ENCODE measurements around the gene CCDC171. TPM values are rescaled to one million over a fixed set of nuclear protein-coding genes. Genes with fewer than 3 reads are reported as not detected.
"Not testable (repeated sequence)": the region's sequence is repeated elsewhere in the genome, so short reads cannot be mapped to it uniquely, and the experiment has no call there.

Gene CCDC171
- polyA plus RNA-seq, 1 experiment: 0.81 TPM

DNA sequence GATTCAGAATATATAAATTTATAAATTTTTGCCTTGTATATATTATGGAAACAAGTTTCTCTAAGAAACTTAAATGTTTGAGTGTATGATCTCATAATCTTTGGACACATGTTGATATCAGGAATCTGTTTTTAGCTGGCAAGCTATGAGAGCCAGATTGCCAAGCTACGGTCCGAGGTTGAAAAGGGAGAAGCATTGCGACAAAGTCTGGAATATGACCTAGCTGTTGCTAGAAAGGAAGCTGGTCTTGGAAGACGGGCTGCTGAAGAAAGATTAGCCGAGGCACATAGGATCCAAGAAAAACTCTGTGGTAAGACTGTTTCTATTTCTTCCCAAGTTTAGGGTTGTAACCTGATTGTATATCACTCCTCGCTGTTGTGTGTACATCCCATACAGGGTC is 25.9 kb downstream of the CCDC171 start:
- DNase-seq (ENCODE audit: low read depth, low spot score): peak; percentile 59
- Histone ChIP-seq H3K27me3 (ENCODE audit: control insufficient read depth, insufficient read depth, low read length) (no peaks in the 10 kb centered on the region), H3K27ac (ENCODE audit: low read depth, low read length) (no peak overlapping the region), H3K9me3 (ENCODE audit: control insufficient read depth, insufficient read depth, low read length) (no peaks in the 10 kb centered on the region), H3K4me3 (ENCODE audit: low read depth, low read length) (no peak overlapping the region)
- TF ChIP-seq, protein P1, sequence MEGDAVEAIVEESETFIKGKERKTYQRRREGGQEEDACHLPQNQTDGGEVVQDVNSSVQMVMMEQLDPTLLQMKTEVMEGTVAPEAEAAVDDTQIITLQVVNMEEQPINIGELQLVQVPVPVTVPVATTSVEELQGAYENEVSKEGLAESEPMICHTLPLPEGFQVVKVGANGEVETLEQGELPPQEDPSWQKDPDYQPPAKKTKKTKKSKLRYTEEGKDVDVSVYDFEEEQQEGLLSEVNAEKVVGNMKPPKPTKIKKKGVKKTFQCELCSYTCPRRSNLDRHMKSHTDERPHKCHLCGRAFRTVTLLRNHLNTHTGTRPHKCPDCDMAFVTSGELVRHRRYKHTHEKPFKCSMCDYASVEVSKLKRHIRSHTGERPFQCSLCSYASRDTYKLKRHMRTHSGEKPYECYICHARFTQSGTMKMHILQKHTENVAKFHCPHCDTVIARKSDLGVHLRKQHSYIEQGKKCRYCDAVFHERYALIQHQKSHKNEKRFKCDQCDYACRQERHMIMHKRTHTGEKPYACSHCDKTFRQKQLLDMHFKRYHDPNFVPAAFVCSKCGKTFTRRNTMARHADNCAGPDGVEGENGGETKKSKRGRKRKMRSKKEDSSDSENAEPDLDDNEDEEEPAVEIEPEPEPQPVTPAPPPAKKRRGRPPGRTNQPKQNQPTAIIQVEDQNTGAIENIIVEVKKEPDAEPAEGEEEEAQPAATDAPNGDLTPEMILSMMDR (IDR thresholded peaks at IDR 0.05; ENCODE audit: low read depth, low read length): no peak
- POLR2A ChIA-PET: no interaction called here
- CTCF ChIA-PET: interaction anchor here (1.4 kb wide), 1 partner anchor 44 kb away, joined by 4 read pairs; no protein-coding TSS in a partner anchor

DNA sequence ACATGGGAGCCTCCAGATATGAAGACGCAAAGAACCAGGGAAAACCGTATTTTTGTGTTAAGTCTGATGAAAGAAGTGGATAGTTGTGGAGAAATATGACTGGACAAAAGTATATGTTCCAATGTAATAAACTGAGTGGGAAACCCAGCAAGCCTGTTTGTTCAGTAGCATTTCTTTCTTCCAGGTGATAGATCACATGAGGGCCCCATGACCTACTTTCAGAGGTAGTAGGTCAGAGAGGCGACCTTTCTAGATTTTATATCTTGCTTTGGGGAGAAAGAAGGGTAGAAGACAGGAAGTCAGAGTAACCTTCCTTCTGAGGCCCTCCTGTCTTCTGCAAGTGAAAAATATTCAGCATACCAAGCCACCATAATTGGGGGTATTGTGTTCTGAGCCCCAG is 31.5 kb downstream of the CCDC171 start:
- Histone ChIP-seq H3K27me3 (ENCODE audit: control insufficient read depth, insufficient read depth, low read length) (no peaks in the 10 kb centered on the region), H3K27ac (ENCODE audit: low read depth, low read length) (no peak overlapping the region), H3K9me3 (ENCODE audit: control insufficient read depth, insufficient read depth, low read length) (no peaks in the 10 kb centered on the region), H3K4me3 (ENCODE audit: low read depth, low read length) (no peak overlapping the region)
- TF ChIP-seq, protein P1 (IDR thresholded peaks at IDR 0.05; ENCODE audit: low read depth, low read length): no peak
- ChIA-PET CTCF (no interaction called here), POLR2A (no interaction called here)
- no peak for DNase-seq (ENCODE audit: low read depth, low spot score)

DNA sequence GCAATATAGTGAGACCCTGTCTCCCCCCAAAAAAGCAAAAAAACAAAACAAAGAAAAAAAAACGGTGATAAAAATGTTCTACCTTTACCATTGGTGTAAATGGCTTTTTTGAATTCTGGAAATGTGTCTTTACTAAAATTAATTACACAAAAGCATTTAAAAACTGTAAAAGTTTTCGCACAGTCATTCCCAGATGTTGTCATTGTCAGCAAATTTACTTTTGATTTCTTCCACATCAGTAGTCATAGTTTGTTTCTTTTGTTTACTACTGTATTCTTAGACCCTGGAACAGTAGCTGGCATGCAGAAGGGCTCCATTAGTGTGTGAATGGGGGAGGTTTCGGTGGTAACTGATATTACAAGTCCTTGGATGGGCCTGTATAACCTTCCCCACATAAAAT is 39.5 kb downstream of the CCDC171 start:
- H3K4me3 ChIP-seq (ENCODE audit: low read depth, low read length): no peak overlapping the region
- ChIA-PET CTCF (interaction anchor here (1.0 kb wide), 1 partner anchor 14 kb away, joined by 3 read pairs; no protein-coding TSS in a partner anchor), POLR2A (no interaction called here)
- H3K9me3 ChIP-seq (ENCODE audit: control insufficient read depth, insufficient read depth, low read length): no peaks in the 10 kb centered on the region
- H3K27me3 ChIP-seq (ENCODE audit: control insufficient read depth, insufficient read depth, low read length): no peaks in the 10 kb centered on the region
- no peak for DNase-seq (ENCODE audit: low read depth, low spot score)
- TF ChIP-seq, protein P1 (IDR thresholded peaks at IDR 0.05; ENCODE audit: low read depth, low read length): no peak
- H3K27ac ChIP-seq (ENCODE audit: low read depth, low read length): no peak overlapping the region

DNA sequence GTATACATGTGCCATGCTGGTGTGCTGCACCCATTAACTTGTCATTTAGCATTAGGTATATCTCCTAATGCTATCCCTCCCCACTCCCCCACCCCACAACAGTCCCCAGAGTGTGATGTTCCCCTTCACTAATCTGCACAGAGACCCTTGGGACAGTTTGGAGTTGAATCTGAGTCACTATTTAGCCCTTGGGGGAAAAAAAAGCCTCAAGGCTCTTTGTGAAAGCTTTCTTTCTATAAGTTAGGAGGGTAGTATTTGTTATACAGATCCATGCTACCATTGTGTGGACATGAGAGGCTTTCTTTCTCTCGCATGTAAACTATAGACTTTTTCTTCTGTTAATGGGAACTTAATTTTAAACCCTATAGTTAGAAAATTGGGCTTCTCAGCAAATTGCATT is 40.1 kb downstream of the CCDC171 start:
- DNase-seq (ENCODE audit: low read depth, low spot score); POLR2A ChIA-PET; H3K27ac ChIP-seq (ENCODE audit: low read depth, low read length); H3K9me3 ChIP-seq (ENCODE audit: control insufficient read depth, insufficient read depth, low read length); H3K27me3 ChIP-seq (ENCODE audit: control insufficient read depth, insufficient read depth, low read length); H3K4me3 ChIP-seq (ENCODE audit: low read depth, low read length); CTCF ChIA-PET: not testable (repeated sequence)

DNA sequence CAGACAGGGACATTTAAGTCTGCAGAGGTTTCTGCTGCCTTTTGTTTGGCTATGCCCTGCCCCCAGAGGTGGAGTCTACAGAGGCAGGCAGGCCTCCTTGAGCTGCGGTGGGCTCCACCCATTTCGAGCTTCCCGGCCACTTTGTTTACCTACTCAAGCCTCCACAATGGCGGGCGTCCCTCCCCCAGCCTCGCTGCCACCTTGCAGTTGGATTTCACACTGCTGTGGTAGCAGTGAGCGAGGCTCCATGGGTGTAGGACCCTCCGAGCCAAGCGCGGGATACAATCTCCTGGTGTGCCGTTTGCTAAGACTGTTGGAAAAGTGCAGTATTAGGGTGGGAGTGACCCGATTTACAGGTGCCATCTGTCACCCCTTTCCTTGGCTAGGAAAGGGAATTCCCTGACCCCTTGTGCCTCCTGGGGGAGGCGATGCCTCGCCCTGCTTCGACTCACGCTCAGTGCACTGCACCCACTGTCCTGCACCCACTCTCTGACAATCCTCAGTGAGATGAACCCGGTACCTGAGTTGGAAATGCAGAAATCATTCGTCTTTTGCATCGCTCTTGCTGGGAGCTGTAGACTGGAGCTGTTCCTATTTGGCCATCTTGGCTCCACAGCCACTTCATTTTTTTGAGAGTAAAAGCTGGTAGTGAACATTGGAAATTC is 48.0 kb downstream of the CCDC171 start:
- H3K9me3 ChIP-seq (ENCODE audit: control insufficient read depth, insufficient read depth, low read length); H3K4me3 ChIP-seq (ENCODE audit: low read depth, low read length); H3K27me3 ChIP-seq (ENCODE audit: control insufficient read depth, insufficient read depth, low read length); DNase-seq (ENCODE audit: low read depth, low spot score); POLR2A ChIA-PET; H3K27ac ChIP-seq (ENCODE audit: low read depth, low read length): not testable (repeated sequence)
- CTCF ChIA-PET: interaction anchor here (1.4 kb wide), 1 partner anchor 323 kb away, joined by 4 read pairs; no protein-coding TSS in a partner anchor

DNA sequence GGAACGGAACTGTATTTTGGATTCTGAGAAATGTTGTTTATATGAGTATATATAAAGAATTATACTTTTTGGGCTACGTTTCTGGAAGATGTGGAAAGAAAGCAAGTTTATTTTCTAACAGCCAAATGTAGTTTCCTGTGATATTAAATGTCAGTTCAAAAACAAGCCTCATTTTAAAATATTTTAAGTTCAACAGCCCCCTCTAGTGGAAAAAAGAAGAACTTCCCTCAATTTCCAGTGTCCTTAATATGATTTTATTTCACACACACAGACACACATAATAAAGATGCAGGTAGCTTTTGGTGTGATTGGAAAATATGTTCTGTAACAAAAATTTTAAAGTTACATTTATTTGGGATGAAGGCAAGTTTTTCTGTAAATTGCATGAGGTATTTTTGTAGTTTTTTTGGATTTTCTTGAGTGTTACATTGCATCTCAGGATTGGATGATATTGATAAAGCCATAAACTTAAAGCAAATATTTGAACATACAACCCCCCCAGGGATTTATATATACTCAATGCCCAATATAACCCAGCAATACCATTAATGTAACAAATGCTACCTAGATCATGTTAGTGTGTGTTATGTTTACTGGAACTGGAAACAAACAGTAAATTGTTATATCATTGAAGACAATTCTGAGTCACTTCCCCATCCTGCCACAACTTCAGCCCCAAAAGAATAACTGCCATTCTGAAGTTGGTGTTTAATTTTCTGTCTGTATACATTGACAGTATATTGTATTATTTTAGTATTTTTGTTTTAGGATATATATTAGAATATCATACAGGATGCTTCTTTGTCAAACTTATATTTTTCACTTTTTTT is 54.0 kb downstream of the CCDC171 start:
- no peaks in the 10 kb centered on the region for H3K27me3 ChIP-seq (ENCODE audit: control insufficient read depth, insufficient read depth, low read length)

More for the DNA sequence above, 54.0 kb downstream of the CCDC171 start:
- TF ChIP-seq, protein P1 (IDR thresholded peaks at IDR 0.05; ENCODE audit: low read depth, low read length): peak; percentile 61
- ChIA-PET CTCF (interaction anchor here (0.7 to 2.9 kb wide), 19 partner anchors 8 to 503 kb away, joined by 3 to 17 read pairs (median 4); partner anchors contain the start of genes CCDC171 and PSIP1), POLR2A (interaction anchor here (1.0 kb wide), 1 partner anchor 54 kb away, joined by 3 read pairs; the partner anchor contains the start of gene CCDC171)
- Histone ChIP-seq H3K27ac (ENCODE audit: low read depth, low read length) (no peak overlapping the region), H3K9me3 (ENCODE audit: control insufficient read depth, insufficient read depth, low read length) (no peaks in the 10 kb centered on the region), H3K4me3 (ENCODE audit: low read depth, low read length) (no peak overlapping the region)
- DNase-seq (ENCODE audit: low read depth, low spot score): peak; percentile 3
